ENCODE measurements around the gene HSPB7. TPM values are rescaled to one million over a fixed set of nuclear protein-coding genes. Genes with fewer than 3 reads are reported as not detected.

The HSPB7 gene
- total RNA-seq, 1 experiment from 2014 or later = 0.11 TPM

GRCh38 chr1:15997637-15998280, 20.1 kb downstream of the HSPB7 start:
- TF ChIP-seq PREB (CRISPR knock-in tag; IDR thresholded peaks at IDR 0.05; ENCODE audit: borderline replicate concordance) (no peak), NFATC4 (CRISPR knock-in tag; IDR thresholded peaks at IDR 0.05) (no peak), ZNF232 (CRISPR knock-in tag; IDR thresholded peaks at IDR 0.05) (no peak), MYBL2 (CRISPR knock-in tag; IDR thresholded peaks at IDR 0.05) (no peak), ZNF671 (CRISPR knock-in tag; IDR thresholded peaks at IDR 0.05) (no peak), ATF1 (CRISPR knock-in tag; IDR thresholded peaks at IDR 0.05) (no peak), ZNF219 (CRISPR knock-in tag; IDR thresholded peaks at IDR 0.05; ENCODE audit: borderline replicate concordance) (no peak), TEAD4 (CRISPR knock-in tag; IDR thresholded peaks at IDR 0.05) (no peak), ZNF317 (CRISPR knock-in tag; IDR thresholded peaks at IDR 0.05; ENCODE audit: borderline replicate concordance, low read depth) (no peak)
- no peak for DNase-seq (ENCODE audit: low spot score)
- Mint-ChIP-seq H3K36me3 (no peaks in the 10 kb centered on the region), H3K4me1 (no peaks in the 10 kb centered on the region), H3K27me3 (ENCODE audit: low read depth) (peaks cover 4% of the 10 kb centered on the region; the same call in 1 of the 2 replicates), H3K4me3 (no peak overlapping the region), H3K9me3 (no peaks in the 10 kb centered on the region), H3K27ac (no peak overlapping the region)
- ChIA-PET POLR2A (interaction anchor here (0.5 kb wide), 2 partner anchors 185 to 238 kb away, joined by 3 read pairs; no protein-coding TSS in a partner anchor), CTCF (interaction anchor here (0.6 to 2.3 kb wide), 8 partner anchors 10 to 206 kb away, joined by 3 to 9 read pairs (median 4); partner anchors contain the start of genes FAM131C and ZBTB17)
- ATAC-seq = no peak

DNA sequence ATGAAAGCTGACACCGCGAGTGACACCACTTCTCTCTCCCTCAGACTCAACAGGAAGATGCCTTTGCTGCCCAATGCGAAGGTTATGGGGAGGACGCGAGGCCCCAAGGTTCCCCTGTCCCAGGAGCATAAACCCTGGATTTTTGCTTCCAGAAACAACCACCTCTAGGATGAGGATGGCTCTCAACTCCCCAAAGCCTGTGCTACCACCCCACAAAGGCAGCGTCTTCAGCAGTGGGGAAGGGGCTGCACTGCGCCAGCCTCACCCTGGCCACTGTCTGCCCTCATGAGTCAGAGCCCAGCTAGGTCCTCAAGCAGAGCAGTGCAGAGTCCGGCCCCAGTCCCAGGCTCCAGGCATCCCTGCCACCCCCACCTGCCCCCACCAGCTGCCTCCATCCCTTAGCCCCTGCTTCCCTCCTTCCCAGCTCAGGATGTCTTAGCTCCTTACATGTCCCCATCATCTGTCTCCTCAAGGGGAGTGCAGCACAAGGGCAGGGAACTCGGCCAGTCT, 20.7 kb downstream of the HSPB7 start:
- no peak for ATAC-seq
- no peak for DNase-seq (ENCODE audit: low spot score)
- POLR2A ChIA-PET = interaction anchor here (0.5 kb wide), 1 partner anchor 237 kb away, joined by 3 read pairs; no protein-coding TSS in a partner anchor
- Mint-ChIP-seq H3K9me3 (no peaks in the 10 kb centered on the region), H3K27ac (no peak overlapping the region), H3K4me1 (no peaks in the 10 kb centered on the region), H3K27me3 (ENCODE audit: low read depth) (peaks cover 4% of the 10 kb centered on the region; the same call in 1 of the 2 replicates), H3K36me3 (no peaks in the 10 kb centered on the region), H3K4me3 (no peak overlapping the region)
- CTCF ChIA-PET = interaction anchor here (0.6 to 2.3 kb wide), 9 partner anchors 10 to 205 kb away, joined by 3 to 9 read pairs (median 4); partner anchors contain the start of genes FAM131C, HSPB7 and ZBTB17
- no peak for TF ChIP-seq CREM (CRISPR knock-in tag; IDR thresholded peaks at IDR 0.05)
- TF ChIP-seq GTF2I (CRISPR knock-in tag; conservative IDR thresholded peaks at IDR 0.05) = no peak
- TF ChIP-seq OVOL2 (CRISPR knock-in tag; IDR thresholded peaks at IDR 0.05; ENCODE audit: borderline replicate concordance) = no peak
- TF ChIP-seq, protein P1, sequence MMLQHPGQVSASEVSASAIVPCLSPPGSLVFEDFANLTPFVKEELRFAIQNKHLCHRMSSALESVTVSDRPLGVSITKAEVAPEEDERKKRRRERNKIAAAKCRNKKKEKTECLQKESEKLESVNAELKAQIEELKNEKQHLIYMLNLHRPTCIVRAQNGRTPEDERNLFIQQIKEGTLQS (CRISPR knock-in tag; conservative IDR thresholded peaks at IDR 0.05) = no peak
- TF ChIP-seq ZNF281 (CRISPR knock-in tag; IDR thresholded peaks at IDR 0.05) = no peak
- no peak for TF ChIP-seq ZNF512 (CRISPR knock-in tag; IDR thresholded peaks at IDR 0.05; ENCODE audit: borderline replicate concordance)
- TF ChIP-seq, protein P2, sequence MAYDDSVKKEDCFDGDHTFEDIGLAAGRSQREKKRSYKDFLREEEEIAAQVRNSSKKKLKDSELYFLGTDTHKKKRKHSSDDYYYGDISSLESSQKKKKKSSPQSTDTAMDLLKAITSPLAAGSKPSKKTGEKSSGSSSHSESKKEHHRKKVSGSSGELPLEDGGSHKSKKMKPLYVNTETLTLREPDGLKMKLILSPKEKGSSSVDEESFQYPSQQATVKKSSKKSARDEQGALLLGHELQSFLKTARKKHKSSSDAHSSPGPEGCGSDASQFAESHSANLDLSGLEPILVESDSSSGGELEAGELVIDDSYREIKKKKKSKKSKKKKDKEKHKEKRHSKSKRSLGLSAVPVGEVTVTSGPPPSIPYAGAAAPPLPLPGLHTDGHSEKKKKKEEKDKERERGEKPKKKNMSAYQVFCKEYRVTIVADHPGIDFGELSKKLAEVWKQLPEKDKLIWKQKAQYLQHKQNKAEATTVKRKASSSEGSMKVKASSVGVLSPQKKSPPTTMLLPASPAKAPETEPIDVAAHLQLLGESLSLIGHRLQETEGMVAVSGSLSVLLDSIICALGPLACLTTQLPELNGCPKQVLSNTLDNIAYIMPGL (CRISPR knock-in tag; IDR thresholded peaks at IDR 0.05) = no peak
- TF ChIP-seq EMX1 (CRISPR knock-in tag; IDR thresholded peaks at IDR 0.05) = no peak
- no peak for TF ChIP-seq ZNF423 (CRISPR knock-in tag; IDR thresholded peaks at IDR 0.05)
- no peak for TF ChIP-seq GRHL2 (CRISPR knock-in tag; IDR thresholded peaks at IDR 0.05; ENCODE audit: insufficient replicate concordance, severe bottlenecking)
- TF ChIP-seq NR2C2 (CRISPR knock-in tag; IDR thresholded peaks at IDR 0.05) = no peak
- no peak for TF ChIP-seq E2F5 (CRISPR knock-in tag; IDR thresholded peaks at IDR 0.05)
- TF ChIP-seq IRF1 (CRISPR knock-in tag; IDR thresholded peaks at IDR 0.05) = no peak

Data from WTC11 (cell line).